Right renal cortex interstitium (tissue), 3 donors: ENCODE results near the gene COTL1. TPM values are rescaled to one million over a fixed set of nuclear protein-coding genes. Genes with fewer than 3 reads are reported as not detected.
"Not testable (repeated sequence)": the region's sequence is repeated elsewhere in the genome, so short reads cannot be mapped to it uniquely, and the experiment has no call there.

Source experiments
- DNase-seq, 3 donors: peaks; one replicate each; pipeline ENCODE4 v3.0.0-alpha.2; 2013; ENCODE audit warnings: low read depth in 3 of 3, low spot score in 2 of 3
- polyA plus RNA-seq, 3 donors: library from polyadenylated mRNA; unstranded; fragments of 120-200 nt; gene quantifications; one replicate each; pipeline ENCODE4 v1.2.1, GENCODE V29; 2013; ENCODE audit not compliant: insufficient read length in 3 of 3

The COTL1 gene
- polyA plus RNA-seq, 3 donors, result 122 to 147 (median 137) TPM

- no peak for DNase-seq
Observed at GRCh38 chr16:84535408-84535807, 82.5 kb downstream of the COTL1 start.

- no peak for DNase-seq
Observed at GRCh38 chr16:84534815-84535214, 83.1 kb downstream of the COTL1 start.

DNA sequence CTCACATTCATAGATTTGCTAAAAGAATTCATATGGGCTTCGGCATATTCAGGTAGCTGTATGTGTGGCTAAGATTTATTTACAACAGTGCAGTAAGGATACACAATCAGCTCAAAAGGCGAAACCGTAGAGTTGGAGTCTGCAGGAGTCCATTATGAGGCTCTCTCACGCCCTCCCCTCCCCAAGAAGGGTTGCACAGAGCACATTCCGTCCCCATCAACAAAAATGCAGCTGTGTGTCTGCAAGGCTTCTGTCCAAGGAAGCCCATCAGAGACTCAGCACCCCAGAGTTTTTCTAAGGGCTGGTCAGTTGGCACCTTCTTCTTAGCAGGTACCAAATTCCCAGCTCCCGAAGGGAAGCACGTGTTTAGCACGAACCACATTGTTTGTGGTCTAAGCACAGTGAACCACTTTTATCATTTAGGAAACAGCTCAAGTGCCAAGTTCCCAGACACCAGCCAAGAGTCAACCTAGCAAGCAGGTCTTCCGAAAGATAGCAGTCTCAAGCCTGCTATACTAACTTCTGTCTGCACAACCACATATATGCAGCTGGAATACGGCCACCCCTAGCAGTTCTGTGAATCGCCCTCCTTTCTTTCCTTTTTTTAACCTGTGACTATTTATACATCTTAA lies 84.9 kb downstream of the COTL1 start:
- no peak for DNase-seq

- DNase-seq, result no peak
Observed at GRCh38 chr16:84532291-84532724, 85.6 kb downstream of the COTL1 start.

DNA sequence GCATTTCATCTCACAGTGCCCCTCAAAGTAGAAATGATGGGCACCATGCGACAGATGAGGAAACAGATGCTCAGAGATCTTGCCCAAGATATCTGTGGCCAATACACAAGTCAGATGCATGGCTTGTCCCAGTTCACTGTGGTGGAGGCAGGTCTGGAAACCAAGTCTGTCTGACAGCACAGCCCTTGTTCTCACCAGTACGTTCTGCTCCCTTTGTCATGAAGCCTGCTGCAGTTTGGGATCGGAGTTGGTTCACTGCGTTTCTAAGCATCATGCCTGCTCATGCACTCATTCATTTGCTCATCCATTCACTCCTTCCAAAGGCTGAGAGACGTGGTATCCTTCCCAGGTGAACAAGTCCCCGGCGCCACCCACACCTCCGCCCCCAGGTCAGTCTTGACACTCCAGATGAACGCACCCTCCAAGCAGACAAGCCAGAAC lies 86.2 kb downstream of the COTL1 start:
- DNase-seq, result no peak

DNA sequence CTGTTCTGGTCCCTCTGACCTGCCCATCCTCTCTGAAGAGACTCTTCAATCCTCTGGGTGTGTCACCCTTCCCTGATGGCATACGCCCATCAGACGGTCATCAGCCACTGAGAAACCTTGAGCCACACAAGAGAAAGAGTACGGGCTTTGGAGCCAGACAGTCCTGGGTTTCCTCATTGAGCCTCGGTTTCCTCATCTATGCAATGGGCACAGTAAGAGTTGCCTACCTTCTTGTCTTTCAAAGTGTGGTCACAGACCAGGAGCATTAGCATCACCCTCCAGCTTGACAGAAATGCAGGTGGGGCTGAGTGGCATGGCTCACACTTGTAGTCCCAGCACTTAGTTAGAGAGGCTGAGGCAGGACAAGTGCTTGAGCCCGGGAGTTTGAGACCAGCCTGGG lies 87.3 kb downstream of the COTL1 start:
- DNase-seq, result no peak

- no peak for DNase-seq
Observed at GRCh38 chr16:84529607-84530006, 88.3 kb downstream of the COTL1 start.

- no peak for DNase-seq
Observed at GRCh38 chr16:84528322-84528721, 89.6 kb downstream of the COTL1 start.

- DNase-seq, result no peak
Observed at GRCh38 chr16:84527532-84528269, 90.2 kb downstream of the COTL1 start.

- DNase-seq, result no peak
Observed at GRCh38 chr16:84526794-84527531, 90.9 kb downstream of the COTL1 start.

- not testable (repeated sequence) for DNase-seq
Observed at GRCh38 chr16:84524941-84525581, 92.8 kb downstream of the COTL1 start.

- no peak for DNase-seq
Observed at GRCh38 chr16:84524346-84524920, 93.4 kb downstream of the COTL1 start.

GRCh38 chr16:84521497-84521770 lies 96.4 kb downstream of the COTL1 start:
- DNase-seq, result no peak

GRCh38 chr16:84520725-84521496 lies 97.0 kb downstream of the COTL1 start:
- no peak for DNase-seq

GRCh38 chr16:84519855-84520254 lies 98.0 kb downstream of the COTL1 start:
- no peak for DNase-seq

DNA sequence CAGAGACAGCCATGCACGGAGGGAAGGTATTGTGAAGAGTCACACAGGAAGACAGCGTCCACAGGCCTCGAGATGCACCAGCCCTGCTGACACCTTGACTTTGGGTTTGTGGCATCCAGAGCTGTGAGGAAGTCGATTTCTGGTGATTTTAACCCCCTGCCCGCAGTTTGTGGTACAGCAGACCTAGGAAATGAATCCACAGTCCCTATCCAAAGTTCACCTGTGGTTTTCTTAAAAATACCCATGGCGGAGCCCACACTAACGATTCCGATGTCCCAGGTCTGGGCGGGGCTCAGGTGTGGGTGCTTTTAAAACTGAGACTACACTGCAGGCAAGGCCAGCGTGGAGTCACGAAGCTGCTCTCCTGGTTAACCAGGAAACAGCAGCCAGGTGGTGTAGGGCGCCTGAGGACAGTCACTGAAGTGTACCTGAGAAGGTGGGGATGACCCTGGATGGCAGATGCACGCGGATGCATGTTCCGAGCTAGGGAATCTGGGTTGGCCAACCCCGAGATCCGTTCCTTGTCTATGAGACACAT lies 99.0 kb downstream of the COTL1 start:
- DNase-seq, result no peak

GRCh38 chr16:84518220-84518619 lies 99.7 kb downstream of the COTL1 start:
- DNase-seq, result not testable (repeated sequence)

DNA sequence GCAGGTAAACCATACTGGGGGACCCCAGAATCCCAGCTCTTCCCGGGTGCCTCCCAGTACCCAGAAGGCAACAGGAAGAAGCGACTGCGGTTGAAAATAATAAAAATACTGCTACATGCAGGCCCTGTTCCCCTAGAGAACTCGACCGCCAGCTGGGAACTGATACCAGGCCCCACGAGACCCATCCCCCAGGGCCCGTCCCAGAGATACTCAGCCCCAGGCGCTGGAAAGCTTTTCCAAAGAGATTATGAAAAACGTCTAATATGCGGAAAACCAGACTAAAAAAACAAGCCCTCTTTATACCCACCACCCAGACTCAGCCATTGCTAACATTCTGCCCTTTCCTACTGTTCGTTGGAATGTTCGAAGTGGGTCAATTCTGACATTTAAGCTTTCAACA lies 100.5 kb downstream of the COTL1 start:
- no peak for DNase-seq
